HG02642 (cell line): ENCODE measurements around the gene GKN1.

ENCODE experiments used
- ATAC-seq: cut with Tn5 transposase; IDR thresholded peaks from one replicate; pipeline ENCODE4 v1.9.1; 2021; ENCODE audit warnings: mild to moderate bottlenecking; ENCODE audit not compliant: unreplicated experiment, poor library complexity

Gene GKN1

DNA sequence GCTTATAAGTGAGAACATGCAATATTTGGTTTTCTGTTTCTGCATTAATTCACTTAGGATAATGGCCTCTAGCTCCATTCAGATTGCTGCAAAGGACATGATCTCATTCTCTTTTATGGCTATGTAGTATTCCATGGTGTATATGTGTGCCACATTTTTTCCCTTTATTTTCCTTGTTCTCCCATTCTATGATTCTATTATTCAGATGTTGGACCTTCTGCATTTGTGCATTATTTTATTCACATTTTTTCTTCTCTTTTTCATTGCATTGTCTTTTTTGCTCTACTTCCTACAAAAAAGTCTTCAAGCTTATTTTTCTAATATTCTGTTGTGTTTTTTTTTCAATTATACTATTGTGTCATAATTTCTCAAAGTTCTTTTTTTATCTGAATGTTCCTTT, 27.4 kb downstream of the GKN1 start:
- ATAC-seq = no peak

- no peak for ATAC-seq
Observed at GRCh38 chr2:69003731-69004130, 29.3 kb downstream of the GKN1 start.

- no peak for ATAC-seq
Observed at GRCh38 chr2:69007169-69007568, 32.7 kb downstream of the GKN1 start.

DNA sequence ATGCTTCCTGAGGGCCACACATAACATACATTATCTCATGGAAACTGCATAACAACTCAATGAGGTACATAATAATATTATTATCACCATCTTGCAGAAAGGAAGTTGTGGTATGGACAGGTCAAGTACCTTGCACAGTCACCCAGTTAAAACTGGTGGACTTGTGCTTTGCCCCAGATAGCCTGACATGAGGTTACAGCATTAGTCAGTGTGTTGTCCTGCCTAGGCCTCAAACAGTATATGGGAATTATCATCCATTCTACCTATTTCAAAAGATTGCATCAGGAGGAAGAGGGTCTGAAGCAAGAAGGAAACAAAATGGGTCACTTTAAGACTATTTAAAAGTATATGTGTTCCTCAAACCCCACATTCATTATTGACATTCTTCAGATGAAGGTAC, 33.2 kb downstream of the GKN1 start:
- ATAC-seq = no peak

GRCh38 chr2:69010437-69011194, 36.2 kb downstream of the GKN1 start:
- ATAC-seq = no peak

- no peak for ATAC-seq
Observed at GRCh38 chr2:69011611-69012157, 37.2 kb downstream of the GKN1 start.

DNA sequence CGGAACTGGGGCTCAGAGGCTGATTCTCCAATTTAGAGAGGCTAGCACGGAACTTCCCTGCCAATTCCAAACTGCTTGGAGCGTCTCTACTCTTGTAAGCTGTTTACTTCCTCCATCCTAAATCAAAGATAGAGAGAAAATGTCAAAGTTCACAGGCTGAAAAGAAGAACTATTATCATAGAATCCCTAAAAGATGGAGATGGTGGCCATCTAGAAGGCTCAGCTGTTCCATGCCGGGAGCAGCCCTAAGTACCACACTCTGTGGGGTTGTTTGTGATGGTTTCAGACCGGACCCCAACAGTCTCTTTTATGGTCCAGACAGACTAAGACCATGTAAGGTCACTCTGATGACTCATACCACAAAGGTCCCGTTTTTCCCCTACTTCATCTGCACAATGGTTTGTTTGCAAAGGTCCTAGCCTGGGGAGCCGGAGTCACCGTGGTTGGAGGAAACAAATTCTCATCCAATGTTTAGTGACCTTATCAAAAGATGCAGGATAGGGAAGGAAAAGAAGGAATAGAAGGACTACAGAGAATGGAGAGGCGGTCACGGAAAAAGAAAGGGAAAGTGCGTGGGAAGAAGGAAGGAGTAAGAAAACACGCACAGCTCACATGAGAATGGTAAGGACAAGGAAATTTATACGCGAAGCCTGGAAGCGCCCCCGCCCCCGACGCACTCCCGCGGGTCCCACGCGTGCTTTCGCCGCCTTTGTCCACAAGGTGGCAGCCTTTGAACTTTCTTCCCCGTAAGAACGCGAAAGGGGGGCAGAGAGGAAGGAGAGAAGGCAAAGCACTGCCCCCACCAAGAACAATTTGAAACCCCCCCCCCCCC, 38.1 kb downstream of the GKN1 start:
- peak; percentile 53 for ATAC-seq

DNA sequence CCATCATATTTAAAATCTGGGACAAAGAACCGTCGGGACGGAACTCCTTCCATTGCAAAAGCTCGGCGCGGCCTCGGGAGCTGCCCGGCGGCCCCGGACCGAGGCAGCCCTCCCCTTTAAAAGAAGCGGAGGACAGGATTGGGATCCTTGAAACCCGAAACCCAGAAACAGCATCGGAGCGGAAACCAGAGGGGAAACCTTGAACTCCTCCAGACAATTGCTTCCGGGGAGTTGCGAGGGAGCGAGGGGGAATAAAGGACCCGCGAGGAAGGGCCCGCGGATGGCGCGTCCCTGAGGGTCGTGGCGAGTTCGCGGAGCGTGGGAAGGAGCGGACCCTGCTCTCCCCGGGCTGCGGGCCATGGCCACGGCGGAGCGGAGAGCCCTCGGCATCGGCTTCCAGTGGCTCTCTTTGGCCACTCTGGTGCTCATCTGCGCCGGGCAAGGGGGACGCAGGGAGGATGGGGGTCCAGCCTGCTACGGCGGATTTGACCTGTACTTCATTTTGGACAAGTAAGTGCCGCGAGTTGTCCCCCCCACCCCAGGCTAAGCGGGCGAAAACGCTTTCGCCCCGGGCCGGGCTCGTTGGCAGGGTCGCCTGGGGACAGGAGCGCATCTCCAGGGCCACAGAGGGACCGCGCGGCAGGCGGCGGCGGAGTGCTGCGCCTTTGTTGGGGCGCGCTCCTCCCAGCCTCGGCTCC, 38.9 kb downstream of the GKN1 start, which contains the start of gene ANTXR1:
Gene ANTXR1, plus strand, starts transcription at position 38 of the 698 bp plus-strand sequence. Its CDS starts 321 bp downstream, at position 359.
- ATAC-seq = no peak

DNA sequence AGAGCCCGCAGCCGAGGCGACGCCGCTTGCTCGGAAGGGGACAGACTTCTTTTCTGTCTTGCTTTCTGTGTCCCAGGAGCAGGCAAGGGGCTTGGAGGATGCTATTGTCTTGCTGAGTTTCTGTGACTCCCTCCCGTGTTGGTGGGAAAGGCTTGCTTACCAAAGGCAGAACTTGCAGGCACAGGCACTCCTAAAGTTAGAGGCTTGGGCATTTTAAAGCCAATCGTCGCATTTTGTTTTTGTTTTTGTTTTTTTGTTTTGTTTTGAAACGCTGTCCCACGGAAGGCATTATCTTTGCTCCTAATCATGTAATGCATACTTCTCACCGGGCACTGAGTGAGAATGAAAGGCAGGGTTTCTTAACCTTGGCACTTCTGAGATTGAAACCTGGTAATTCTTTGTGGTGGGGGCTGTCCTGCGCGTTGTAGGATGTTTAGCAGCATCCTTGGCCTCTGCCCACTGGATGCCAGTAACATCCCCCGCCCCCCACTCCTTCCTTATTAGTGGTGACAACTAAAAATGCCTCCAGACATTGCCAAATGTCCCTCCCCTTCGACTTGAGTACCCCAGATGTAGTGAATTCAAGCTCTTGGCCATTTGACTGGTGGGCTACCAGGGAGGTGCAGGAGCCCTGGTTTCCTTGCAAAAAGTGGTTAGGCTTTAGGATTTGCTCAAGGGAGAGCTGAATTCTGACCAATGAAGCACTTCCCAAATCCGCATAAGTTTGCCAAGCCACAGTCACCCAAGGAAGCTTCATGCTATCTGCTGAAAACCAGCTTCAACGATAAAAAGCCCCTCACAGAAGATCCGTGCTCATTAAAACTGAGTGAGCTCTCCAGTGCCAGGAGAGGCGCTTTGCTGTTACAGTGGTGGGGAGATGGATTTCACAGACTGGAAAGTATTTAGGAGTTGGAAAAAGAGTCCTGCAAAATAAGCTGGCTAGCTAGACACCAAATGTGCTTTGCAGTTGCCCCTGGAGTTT, 39.7 kb downstream of the GKN1 start:
- no peak for ATAC-seq

DNA sequence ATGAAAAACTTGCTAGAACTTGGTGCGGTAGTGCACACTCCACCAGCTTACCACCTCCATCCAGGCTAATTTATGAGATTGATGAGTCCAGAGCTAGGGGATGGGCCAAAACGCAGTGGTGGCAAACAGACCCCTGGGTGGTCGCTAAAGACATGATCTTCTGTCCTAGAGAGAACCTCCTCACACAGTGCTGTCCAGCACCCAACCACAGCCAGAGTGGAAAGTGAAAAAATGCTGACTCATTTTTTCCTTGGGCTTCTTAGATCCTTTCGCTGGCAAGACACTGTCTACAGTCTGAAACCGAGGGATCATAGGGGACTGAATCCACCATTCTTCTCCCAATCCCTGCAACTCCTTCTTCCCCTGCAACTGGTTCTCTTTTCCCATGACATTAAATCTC, 42.6 kb downstream of the GKN1 start:
- no peak for ATAC-seq

DNA sequence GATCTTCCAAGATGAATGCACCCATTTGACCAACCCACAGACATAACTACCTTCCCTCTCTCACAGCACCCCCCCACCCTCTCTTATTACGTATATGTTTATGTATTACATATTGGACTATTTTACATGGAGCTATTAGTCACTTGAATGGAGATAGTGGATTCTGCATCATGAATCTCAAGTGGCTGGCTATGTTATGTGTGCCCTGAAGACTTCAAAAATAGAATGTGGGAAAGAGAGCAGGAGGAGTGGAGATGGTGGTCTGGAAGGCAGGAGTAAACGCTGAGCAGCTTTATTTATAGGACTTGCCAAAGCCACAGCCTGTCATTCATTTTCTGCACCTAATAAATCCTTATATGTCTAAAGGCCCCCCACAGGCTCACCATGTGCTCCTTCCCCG, 43.4 kb downstream of the GKN1 start:
- ATAC-seq = no peak

- no peak for ATAC-seq
Observed at GRCh38 chr2:69018678-69019095, 44.3 kb downstream of the GKN1 start.

- ATAC-seq = no peak
Observed at GRCh38 chr2:69020496-69021426, 46.3 kb downstream of the GKN1 start.

DNA sequence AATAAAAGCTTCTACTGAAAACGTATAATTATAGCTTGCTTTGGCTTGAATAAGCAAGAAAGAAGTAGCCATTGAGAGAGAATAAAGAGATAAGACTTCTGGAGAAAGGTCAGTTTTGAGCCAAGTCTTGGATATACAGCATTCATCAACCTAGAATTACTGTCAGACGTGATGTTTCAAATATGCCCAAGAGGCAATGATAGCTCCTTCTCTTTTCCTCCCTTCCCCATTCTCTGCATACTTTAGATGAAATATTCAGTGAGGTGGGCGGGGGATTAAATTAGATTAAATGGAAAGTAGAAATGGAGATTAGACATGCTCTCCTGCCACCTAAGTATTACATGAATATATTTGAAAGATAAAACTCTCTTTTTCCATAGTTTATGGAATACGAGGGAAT, 47.3 kb downstream of the GKN1 start:
- ATAC-seq = no peak

DNA sequence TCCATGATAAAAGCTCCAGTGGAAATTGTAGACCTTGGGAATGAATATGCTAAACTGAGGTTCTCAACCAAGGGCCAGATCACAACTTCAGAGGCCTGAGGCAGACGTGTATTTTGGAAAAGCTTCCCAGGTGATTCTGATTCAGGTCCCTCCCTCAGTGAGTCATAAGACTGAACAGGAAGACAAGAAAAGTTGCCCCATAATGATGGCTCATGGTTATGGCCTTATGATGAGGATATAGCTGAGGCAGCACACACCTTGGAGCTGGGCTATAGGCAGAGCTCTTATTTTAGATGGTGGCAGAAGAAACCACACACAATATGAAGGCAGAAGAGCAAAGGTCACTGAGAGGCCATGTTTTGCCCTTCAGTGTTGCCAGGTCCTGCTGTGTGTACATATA, 48.1 kb downstream of the GKN1 start:
- no peak for ATAC-seq

DNA sequence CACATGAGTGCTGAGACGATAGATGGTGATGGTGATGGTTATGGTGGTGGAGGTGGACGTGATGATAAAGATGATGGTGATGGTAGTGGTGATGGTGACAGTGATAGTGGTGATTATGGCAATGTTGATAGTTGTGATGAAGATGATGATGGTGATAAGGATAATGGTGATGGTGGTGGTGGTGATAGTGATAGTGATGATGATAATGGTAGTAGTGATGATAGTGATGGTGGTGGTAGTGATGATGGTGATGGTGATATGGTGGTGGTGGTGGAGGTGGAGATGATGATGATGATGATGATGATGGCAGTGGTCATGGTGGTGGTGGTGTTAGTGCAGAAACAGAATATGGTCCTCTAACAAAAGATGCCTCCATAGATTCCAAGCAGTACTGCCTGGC, 48.8 kb downstream of the GKN1 start:
- ATAC-seq = no peak

- no peak for ATAC-seq
Observed at GRCh38 chr2:69026026-69026425, 51.6 kb downstream of the GKN1 start.

GRCh38 chr2:69026691-69027459, 52.4 kb downstream of the GKN1 start:
- no peak for ATAC-seq
